HG03432 (cell line): ENCODE data around the gene CXCR3.

Source experiments
- ATAC-seq: cut with Tn5 transposase; IDR thresholded peaks from one replicate; pipeline ENCODE4 v1.9.1; 2021; ENCODE audit warnings: mild to moderate bottlenecking, moderate library complexity; ENCODE audit not compliant: unreplicated experiment

CXCR3 gene

DNA sequence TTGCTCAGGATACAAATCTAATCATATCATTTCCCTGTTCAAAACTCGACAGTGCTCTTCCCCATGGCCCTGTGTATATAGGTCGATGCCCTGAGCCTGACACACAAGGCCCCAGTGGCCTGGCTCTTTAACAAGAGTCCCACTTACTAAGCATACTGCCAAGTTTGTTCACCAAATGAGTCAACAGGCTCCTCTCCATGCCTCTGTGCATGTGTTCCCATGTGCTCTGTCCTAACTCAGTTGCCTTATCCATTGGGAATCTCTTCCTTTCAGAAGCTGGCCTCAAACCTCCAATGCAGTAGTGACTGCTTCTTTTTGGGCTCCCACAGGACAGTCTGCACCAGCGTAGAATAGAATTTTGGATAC is 18.9 kb upstream of the CXCR3 start:
- peak; percentile 32 for ATAC-seq

DNA sequence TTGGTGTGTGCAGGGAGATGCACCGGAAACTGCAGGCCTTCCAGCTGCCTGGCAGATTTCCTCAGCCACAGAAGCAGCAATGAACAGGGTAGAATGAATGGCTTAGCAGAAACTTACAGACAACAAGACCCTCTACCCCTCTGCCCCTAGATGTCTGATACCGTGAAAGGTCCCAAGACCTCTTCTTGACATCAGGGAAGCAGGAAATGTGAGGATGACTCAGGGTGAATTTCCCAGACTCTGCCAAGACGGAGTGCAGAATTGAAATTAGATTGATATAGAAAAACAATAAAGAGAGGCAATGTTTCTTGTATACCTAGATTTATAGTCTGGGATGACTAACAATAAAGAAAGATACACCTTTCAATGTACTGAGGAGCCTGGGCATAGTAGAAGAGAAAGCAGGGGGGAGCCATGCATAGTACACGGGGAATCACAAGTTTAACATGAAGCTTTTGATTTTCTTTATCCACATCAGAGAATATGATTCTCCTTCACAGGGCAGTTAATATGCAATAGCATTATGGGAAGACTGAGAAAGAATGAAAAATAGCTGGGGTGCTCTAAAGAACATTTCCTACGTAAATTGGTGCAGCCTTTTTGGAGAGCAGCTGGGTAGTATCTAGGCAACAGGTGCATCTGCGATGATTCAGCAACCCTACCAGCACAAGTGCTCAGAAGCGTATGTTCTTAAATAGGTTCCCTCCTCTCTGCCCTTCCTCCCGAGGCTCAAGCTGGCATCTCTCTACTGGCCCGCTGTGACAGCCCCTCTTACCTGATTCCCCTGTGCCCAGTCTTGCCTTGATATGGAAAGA is 18.3 kb upstream of the CXCR3 start:
- ATAC-seq = peak; percentile 56

DNA sequence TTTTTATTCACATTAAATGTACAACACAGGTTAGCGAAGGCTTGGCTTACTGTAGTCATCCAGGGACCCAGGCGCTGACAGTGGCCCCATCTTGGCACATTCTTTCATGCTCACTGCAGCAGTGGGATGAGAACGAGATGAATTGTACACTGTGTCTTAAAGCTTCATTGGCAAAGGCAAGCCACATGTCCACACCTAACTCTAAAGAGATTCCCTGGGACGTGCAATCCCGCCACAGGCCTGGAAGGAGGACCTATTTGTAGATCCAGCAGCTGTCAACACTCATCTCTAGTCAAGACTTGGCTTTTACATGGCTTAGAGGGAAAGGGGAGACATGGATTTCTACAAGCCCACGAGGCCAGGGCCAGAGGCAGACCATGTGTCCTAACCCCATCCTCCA is 16.1 kb upstream of the CXCR3 start:
- no peak for ATAC-seq

DNA sequence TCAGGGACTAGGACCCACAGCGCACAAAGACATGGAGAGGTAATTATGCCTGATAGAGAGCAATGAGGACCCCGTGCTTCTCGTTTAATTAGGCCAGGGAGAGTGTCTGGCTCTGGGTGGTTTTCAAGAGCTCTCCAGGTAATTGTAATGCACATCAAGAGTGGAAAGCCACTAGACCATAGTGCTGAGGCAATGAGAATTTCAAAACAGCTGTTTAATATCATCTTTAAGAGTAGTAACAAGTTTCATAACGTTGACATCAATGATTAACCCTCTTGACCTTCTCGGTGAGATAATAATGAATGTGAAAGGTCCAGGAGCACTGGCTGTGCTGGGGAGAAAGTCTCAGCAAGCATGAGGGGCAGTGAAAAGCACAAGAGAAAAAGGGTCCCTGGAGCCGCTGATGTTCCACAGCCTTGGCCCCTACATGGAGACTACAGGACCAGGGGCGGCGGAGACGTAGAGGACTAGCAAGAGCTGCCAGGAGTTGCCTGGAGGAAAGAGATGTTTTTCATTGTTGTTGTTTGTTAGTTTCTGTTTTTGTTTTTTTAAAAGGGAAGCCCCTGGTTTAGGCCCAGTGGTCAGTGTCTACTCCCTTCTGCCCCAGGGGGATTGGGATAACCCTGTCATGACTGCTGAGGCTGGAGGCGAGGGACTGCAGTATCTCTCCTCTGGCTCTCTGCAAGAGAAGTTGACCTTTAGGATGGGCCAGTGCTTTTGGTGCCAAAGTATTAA is 14.8 kb upstream of the CXCR3 start:
- peak; percentile 48 for ATAC-seq

DNA sequence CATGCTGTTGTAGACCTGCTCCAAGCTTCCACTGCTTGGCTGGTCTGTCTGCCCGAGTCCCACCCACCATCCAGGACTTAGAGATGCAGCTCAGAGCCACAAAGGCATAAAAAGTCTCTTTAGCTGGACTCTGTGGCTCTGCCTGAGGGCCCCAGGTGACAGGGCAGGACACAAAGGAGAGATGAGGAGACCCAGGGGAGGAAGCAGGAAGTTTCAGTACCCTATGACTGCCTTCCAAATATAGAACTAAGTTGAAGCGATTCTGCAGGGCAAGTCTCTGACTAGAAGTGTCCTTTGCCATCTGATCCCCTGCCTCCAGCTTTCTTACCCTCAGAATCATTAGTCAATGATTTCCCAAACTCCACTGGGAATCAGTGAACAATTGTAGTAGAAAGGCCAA is 11.2 kb upstream of the CXCR3 start:
- ATAC-seq = peak; percentile 82

DNA sequence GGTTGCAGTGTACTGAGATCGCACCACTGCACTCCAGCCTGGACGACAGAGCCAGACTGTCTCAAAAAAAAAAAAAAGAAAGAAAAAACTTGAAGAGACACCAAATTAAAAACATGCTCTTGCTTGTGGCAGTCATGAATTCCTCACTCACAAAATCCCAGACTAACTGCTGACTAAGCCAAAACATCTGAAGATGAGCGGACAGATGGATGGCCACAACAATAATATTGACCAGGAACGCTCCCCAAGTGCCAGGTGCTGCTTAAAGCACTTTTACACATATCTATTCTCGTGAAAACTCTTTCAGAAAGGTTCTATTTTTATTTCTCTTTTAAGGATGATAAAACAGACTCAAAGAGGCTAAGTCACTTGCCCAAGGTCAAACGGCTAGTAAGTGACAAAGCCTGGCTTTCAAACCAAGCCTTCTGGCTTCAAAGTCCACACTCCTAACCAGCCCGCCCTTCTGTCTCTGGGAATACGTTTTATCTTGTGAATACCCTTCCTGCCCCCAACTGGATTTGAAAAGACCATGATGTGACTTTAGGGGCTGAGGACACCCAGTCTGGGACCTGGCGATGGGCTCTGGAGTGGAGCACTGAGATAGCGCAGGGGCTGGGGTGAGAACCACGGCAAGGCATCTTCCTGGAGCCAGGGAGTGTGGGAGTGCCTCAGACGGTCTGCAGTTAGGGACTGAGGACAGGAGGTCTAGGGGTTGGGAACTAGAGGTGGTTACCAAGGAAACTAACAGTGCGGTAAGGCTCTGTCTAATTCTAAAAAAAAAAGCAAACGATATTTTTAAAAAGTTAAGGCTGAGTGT is 9.5 kb upstream of the CXCR3 start:
- no peak for ATAC-seq

DNA sequence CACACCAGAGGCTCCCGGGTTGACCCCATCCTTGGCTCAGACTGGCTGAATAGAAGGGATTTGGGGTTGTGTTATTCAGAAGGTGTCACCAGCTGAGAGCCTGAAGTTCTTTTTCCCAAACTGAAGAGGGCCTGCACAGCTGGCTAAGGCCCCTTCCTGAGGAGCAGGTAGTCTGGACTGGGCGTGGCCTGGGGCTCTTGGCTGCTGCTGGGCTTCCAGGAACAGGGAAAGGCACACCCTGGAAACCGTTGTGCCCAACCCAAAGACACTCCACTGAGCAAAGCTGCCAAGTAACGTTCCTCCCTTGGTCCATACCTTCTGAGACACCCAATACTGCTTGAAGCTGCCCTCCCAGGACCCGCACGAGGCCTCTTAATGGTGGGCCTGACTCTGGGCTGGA is 8.3 kb upstream of the CXCR3 start:
- no peak for ATAC-seq

DNA sequence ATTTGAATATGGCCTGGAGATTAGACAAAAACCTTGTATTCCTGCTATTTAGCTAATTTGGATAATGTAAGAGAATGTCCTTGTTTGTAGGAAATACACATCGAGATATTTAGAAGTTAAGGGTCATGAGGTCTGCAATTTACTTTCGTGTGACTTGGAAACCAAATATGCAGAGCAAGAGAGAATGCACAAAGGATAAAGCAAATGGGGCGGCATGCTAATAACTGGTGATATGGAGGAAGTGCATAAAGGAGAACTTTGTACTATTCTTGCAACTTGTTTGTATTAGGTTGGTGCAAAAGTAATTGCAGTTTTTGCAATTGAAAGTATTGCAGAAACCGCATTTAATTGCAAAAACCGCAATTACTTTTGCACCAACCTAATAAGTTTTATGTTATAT is 7.2 kb upstream of the CXCR3 start:
- ATAC-seq = no peak

DNA sequence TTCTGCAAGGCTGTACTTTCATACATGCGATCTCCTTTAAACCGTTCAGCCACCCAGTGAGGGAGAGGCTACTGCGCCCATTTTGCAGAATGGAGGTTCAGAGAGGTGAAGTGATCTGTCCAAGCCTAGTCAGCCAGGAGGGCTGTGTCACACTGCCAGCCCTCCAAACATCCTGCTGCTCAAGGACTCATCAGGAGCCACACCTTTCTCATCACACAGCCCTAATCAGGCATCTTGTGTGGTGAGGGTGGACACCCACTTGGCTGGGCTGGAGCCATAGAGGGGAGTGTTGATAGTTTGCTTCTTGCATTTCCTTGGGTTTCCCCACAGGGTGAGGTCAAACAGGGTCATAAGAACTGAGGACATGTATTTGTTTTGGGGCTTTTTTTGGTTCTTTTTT is 5.4 kb upstream of the CXCR3 start:
- no peak for ATAC-seq

DNA sequence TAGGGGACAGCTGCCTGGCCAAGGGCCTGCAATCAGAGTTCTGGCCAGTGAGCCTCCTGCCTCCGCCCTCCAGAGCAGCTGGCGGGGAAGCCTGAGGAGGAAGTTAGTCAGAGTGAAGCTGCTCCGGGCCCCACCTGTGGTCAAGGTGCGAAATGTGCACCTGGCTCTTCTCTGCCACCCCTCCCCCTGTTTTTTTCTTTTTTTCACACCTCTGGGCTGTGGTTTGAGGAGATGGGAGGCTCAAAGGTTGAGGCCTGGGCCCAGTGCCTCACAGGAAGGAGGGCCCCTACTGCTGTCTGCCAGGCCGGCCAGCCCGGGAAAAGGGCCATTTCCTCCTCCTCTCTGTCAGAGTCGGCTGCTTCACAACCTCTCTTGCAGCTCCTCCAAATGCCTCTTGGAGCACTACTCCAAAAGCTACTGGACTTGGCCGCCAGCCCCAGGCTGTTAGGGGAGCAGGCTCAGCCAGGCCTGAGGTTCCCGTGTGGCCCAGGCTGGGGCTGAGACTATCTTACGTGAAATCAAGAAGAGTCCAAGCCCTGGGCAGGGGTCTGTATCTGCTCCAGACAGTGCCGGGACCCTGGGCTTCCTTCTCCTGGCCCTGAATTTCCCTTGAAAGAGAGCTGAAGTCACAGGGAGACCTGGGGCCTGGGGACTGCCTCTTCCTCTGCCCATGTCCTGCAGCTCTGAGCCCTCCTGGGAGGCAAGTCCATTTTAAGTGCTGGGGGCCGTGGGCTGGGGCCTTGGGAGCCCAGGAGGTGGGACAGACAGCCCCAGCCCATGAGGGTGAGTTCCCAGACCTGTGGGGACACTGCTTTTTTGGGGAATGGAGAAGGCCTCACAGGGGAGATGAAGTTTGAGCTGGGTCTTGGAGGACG is 4.5 kb upstream of the CXCR3 start:
- peak; percentile 49 for ATAC-seq

DNA sequence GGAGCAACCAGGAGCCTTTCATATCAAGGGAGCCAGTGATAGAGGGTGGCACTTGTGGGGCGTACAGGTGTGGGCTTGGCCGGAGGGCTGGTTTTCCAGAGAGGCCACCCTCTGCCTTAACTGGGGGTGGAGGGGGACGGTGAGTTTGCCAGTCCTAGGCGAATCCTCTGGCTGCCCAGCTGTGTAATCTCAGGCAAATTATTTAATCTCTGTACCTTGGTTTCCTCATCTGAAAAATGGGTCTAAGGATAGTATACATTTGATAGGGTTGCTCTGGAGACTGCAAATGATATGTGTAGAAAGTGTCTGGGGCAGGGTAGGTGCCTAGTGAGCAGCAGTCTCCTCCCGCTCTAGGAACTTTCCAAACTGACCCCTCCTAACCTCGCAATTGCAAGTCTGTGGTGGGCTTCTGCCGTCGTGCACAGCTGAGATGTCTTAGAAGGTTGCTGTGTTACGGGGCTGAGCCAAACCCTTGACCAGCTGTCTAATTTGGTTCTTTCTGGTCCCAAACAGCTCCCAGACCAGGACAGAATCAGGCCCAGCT is 3.8 kb upstream of the CXCR3 start:
- ATAC-seq = no peak

DNA sequence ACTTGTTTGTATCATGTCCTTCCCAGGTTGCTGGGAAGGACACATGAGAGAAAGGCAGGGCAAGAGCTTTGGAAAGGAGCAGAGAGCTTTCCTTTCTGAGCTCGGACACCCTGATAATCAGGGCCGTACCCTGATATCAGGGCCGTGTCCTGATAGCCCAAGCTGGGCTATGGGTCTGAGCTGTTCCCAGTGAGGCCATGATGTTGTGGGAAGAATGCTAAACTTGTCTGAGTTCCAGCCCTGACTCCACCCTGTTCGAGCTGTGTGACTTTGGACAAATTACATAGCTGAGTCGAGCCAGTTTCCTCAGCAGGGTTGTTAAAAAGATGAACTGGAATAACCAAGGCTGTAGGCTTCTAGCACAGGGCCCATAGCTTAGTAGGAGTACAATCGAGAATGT is 3.3 kb upstream of the CXCR3 start:
- ATAC-seq = no peak

DNA sequence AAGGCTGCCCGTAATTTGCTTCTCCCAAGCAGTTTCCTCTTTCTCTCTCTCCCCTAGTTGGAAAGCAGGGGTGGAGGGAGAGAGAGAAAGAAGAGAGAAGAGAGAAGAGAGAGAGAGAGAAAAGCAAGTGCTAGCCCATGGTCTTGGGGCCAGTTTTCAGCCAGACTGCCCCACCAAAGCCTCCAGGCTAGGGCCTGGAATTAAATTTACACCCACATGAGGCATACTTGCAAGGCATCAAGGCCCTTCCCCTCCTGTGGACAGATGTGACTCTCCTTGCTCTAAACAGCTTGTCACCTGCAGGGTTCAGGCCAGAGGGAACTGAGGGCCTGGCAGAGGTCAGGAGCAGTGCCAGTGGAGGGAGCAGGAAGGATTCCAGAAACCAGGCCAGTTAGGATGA is 1.7 kb upstream of the CXCR3 start:
- ATAC-seq = no peak

DNA sequence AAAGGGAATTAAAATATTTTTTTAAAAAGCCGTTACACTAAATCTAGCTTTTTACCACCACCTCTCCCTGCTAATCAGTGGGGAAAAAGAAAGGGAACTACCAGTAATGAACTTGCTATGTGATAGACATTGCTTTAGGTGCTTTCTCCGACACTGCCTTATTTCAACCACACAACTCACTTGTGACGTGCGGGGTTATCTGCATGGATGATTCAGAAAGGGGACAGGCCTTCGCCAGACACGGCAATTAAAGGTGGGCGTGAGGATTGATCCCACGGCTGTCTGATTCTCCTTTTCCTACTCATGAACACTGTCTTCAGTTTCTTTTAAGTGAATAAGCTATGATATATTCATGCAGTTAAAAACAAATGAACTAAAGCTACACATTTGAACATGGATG is 882 bp upstream of the CXCR3 start:
- ATAC-seq = no peak

DNA sequence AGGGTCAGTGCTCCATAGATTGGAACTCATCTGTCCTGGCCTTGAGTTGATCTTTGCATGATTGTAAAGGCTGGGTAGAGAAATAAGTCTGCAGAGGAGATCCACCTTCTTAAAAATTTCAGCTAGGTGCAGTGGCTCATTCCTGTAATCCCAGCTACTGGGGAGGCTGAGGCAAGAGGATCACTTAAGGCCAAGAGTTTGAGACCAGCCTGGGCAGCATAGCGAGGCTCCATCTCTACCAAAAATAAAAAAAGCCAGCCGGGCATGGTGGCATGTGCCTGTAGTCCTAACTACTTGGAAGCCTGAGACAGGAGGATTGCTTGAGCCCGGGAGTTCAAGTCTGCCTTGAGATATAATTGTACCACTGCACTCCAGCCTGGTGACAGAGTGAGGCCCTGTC is 476 bp upstream of the CXCR3 start:
- no peak for ATAC-seq

DNA sequence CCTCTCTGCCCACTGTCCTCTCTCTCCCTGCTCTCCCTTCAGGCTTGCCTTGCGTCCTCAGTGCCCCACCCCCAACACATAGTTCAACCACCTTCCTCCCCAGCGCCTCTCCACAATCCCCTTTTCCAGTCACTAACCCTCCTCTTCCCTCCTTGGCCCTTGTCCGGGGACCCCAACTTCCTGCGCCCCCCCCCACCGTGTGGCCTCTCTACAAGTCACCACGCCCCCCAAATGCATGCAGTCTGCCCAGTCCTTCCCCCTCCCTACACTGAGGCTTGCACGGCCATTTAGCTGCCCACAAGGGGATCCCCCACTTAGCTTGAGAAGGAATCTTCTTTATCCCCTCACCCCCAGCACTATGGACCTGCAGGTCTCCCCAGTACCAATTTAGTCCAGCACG is 569 bp downstream of the CXCR3 start:
- no peak for ATAC-seq

DNA sequence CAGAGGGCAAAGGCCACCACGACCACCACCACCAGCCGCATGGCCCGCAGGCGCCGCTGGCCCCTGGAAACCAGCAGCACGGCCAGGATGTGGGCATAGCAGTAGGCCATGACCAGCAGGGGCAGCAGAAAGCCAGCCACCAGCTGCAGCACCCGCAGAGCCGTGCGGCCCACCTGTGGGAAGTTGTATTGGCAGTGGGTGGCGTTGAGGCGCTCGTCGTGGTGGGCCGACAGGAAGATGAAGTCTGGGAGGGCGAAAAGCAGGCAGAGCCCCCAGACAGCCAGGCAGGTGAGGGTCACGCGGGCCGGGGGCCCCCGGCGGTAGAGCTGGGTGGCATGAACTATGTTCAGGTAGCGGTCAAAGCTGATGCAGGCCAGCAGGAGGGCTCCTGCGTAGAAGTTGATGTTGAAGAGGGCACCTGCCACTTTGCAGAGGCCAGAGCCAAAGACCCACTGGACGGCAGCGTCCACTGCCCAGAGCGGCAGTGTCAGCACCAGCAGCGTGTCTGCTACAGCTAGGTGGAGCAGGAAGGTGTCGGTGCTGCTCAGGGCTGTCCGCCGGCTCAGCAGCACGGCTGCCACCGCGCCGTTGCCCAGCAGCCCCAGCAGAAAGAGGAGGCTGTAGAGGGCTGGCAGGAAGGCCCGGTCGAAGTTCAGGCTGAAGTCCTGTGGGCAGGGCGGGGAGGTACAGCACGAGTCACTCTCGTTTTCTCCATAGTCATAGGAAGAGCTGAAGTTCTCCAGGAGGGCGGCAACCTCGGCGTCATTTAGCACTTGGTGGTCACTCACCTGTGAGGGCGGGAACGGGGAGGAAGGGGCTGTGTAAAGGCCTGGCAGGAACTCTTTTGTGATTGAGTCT is 1.4 kb downstream of the CXCR3 start:
- ATAC-seq = no peak

DNA sequence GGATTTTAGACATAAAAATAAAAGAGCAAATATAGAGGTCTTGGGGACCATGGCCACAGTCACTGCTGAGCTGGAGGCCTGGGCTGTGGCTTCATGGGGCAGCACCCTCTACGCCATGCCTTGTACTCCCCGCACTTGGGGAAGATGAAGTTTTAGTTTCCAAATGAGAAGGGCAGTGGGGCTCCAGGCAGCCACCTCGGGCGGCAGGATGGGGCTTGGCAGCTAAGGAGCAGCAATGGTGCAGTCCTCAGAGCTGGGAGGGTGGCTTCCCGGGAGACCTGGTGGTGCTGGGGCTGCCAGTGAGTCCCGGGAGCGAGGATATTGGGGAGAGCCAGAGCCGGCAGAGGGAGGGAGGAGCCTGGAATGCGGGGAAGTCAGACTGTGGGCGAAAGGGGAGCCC is 2.4 kb downstream of the CXCR3 start:
- ATAC-seq = no peak

DNA sequence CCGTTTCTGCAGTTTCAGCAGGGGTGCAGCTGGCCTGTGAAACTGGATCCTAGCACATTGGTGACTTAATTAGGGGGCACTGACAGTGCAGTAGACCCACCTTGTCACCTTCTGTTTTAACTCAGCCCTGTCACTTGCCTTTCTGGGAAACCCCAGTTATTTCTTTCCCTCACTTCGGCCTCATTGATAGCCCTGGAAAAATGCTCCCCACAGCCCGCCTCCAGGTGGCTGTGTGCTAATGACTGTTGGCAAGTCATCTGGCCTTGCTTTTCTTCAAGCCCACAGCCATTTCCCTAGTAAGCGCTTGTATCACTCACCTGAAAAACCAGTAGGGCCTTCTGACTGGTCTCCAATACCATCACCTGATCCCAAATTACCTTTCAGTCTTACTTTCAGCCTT is 3.3 kb downstream of the CXCR3 start:
- ATAC-seq = no peak

DNA sequence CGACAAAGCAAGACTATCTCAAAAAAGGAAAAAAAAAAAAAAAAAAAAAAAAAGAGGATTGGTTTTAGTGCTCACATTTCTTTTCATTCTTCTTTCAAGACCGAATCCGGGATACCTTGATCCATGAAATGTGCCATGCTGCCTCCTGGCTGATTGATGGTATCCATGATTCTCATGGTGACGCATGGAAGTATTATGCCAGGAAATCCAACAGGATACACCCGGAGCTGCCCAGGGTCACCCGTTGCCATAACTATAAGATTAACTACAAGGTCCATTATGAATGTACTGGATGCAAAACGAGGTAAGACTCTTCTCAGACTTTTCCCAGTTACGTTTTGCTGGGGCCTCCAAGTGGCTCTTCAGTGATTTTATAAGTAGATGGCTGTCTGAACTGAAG is 6.1 kb downstream of the CXCR3 start:
- ATAC-seq = no peak
